Esophagus (tissue), 2 donors: Measurements from ENCODE around the gene PDZRN3. TPM values are rescaled to one million over a fixed set of nuclear protein-coding genes. Genes with fewer than 3 reads are reported as not detected.
"Not testable (repeated sequence)": the region's sequence is repeated elsewhere in the genome, so short reads cannot be mapped to it uniquely, and the experiment has no call there.

Experiments
- H3K27ac ChIP-seq, 2 donors: one replicate each; pipeline ENCODE4 v1.5.1; 2013; ENCODE audit warnings: low read depth in 2 of 2, mild to moderate bottlenecking in 2 of 2, inconsistent platforms in 1 of 2, low read length in 1 of 2, moderate library complexity in 1 of 2
- H3K27me3 ChIP-seq, 2 donors: one replicate each; pipeline ENCODE4 v1.6.1; 2013; ENCODE audit warnings: low read length in 2 of 2, control low read depth in 1 of 2, mild to moderate bottlenecking in 1 of 2; ENCODE audit not compliant: insufficient read depth in 2 of 2, control insufficient read depth in 1 of 2
- H3K36me3 ChIP-seq, 2 donors: one replicate each; pipeline ENCODE4 v1.6.1; 2013; ENCODE audit warnings: low read length in 1 of 2; ENCODE audit not compliant: control insufficient read depth in 2 of 2, insufficient read depth in 2 of 2
- H3K4me1 ChIP-seq, 2 donors: one replicate each; pipeline ENCODE4 v1.6.1; 2013; ENCODE audit warnings: low read length in 1 of 2; ENCODE audit not compliant: control insufficient read depth in 2 of 2, insufficient read depth in 2 of 2
- H3K4me3 ChIP-seq, 2 donors: one replicate each; pipeline ENCODE4 v1.5.1; 2013; ENCODE audit warnings: low read length in 2 of 2, mild to moderate bottlenecking in 2 of 2, low read depth in 1 of 2, moderate library complexity in 1 of 2
- H3K9me3 ChIP-seq, 2 donors: one replicate each; pipeline ENCODE4 v1.6.1; 2013; ENCODE audit warnings: mild to moderate bottlenecking in 2 of 2, low read depth in 1 of 2, low read length in 1 of 2, moderate library complexity in 1 of 2; ENCODE audit not compliant: control insufficient read depth in 2 of 2, insufficient read depth in 1 of 2
- WGBS, 2 donors: extraction: QIAGEN DNeasy Blood & Tissue Kit; methylation state at CpG; one replicate each; pipeline ENCODE4 v1.1.7; 2013; 5-methylcytosine and 5-hydroxymethylcytosine counted together
- polyA plus RNA-seq, 2 donors: library from polyadenylated mRNA; stranded (reverse); fragments of 200-250 nt; gene quantifications; one replicate each; pipeline ENCODE4 v1.2.3, GENCODE V29; 2013
- donor health status: healthy with polysubstance abuse.
- donor health status: Bipolar disorder and iron deficiency.

The PDZRN3 gene
- polyA plus RNA-seq, 2 donors, result 13.9 to 17.2 TPM

DNA sequence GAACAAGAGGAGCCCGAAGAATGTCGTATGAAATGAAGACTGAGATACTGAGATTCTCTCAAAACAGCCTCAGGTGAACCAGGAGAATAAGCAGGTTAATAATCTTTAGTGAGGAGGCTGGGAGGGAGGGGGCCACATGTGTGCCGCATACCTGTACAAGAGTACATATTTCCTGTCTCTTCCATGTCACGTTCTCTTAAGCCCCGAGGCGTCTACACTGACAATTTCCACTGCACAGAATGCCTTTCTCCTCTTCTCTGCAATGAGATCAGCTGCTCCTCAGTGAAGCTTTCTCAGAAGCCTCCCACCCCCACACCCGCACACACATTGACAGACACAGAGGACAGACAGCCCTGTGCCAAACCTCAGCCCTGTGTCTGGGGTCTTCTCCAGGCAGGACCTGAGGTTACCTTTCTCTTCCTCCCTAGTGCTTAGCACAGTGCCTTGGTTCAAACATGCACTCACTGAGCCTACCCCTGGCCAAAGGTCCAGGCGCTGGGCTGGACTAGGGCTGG is 55.4 kb downstream of the PDZRN3 start:
- peaks cover 0 to 2% of the 10 kb centered on the region in 2 donors for H3K4me1 ChIP-seq
- H3K4me3 ChIP-seq, result no peak overlapping the region
- H3K27me3 ChIP-seq, result no peaks in the 10 kb centered on the region
- H3K27ac ChIP-seq, result no peak overlapping the region
- no peaks in the 10 kb centered on the region for H3K36me3 ChIP-seq
- no peaks in the 10 kb centered on the region for H3K9me3 ChIP-seq
- 63 to 68% methylated on average over 8 of the region's 8 CpGs for WGBS, 2 donors

- Histone ChIP-seq H3K9me3 (no peaks in the 10 kb centered on the region), H3K27ac (no peak overlapping the region), H3K4me1 (peaks cover 0 to 2% of the 10 kb centered on the region in 2 donors), H3K27me3 (no peaks in the 10 kb centered on the region), H3K36me3 (no peaks in the 10 kb centered on the region), H3K4me3 (no peak overlapping the region)
- 57 to 82% methylated on average over 5 of the region's 5 CpGs for WGBS, 2 donors
Measured at GRCh38 chr3:73568371-73568862, 56.3 kb downstream of the PDZRN3 start.

- H3K27me3 ChIP-seq, H3K9me3 ChIP-seq, H3K36me3 ChIP-seq, H3K4me3 ChIP-seq, H3K27ac ChIP-seq, H3K4me1 ChIP-seq: not testable (repeated sequence)
- WGBS, 2 donors, result 78 to 84% methylated on average over 12 of the region's 12 CpGs
Measured at GRCh38 chr3:73565374-73565773, 59.4 kb downstream of the PDZRN3 start.

DNA sequence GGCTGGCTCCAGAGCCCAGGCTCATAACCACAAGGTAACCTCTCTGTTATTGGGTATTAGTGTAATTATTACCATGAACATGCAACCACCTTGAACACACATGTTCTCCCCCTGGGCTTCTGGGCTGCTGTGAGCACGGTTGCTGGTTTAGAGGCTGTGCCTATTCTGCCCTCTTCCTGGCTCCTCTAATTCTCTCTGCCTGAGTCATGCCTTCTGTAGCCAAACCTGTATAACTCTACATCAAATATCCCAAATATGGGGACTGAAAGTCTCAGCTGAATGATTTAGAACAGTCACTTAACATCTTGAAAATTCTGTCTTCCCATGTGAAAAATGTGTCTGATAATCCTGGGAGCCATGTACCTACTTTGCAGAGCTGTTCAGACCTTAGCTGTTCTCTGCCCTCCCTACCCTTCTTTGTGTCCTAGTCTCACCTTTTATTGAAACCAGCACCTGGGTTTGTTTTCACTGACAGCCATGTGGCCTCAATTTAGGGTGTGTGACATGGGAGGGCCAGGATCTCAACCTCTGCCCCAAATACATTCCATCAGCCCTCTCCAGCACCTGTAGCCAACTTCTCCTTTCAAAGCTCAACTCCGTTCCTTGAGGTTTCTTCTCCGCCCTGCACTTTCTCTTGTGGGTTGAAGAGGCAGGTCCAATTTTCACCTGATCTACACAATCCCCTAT is 60.7 kb downstream of the PDZRN3 start:
- Histone ChIP-seq H3K4me1 (no peaks in the 10 kb centered on the region), H3K36me3 (no peaks in the 10 kb centered on the region), H3K27ac (peak overlapping the region; percentile 1 to 34), H3K9me3 (no peaks in the 10 kb centered on the region), H3K27me3 (no peaks in the 10 kb centered on the region), H3K4me3 (no peak overlapping the region)
- WGBS, 2 donors, result 66 to 73% methylated on average over 3 of the region's 3 CpGs

DNA sequence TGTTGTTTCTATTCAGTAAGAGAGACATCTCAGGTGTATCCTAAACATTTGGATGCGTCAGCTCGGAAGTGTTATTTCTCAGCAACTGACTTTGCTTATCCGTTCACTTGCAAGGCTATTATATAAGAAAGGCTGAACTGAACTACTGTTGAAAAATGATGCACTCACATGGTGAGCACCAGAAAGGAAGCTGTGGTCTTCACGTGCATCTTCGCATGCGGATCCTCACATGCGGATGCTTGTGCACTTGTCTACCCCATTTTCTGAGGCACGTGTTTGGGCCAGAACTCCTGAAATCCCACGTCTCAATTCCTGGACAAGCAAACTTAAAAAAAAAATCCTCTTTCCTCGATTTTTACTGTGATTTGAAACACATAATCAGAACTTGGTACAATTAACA is 63.2 kb downstream of the PDZRN3 start:
- H3K27ac ChIP-seq, result no peak overlapping the region
- 69 to 75% methylated on average over 10 of the region's 10 CpGs for WGBS, 2 donors
- no peaks in the 10 kb centered on the region for H3K4me1 ChIP-seq

DNA sequence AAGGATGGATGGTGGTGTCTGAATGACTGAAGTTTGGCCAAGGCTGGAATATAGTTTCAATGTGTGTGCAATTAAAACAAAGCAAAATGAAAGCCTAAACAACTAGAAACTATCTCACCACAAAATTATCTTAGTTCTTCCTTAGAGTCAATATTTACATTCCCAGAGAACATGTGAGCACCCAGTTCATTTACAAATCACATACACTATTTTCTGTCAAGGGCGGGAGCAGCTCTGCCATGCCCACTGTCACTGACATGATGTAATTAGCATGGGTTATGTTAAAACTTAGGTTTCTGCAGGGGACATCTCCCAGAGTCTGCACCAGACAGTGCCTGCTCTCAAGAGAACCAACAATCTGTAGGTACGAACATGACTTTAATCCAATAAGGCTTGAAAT is 65.0 kb downstream of the PDZRN3 start:
- Histone ChIP-seq H3K4me1 (no peaks in the 10 kb centered on the region), H3K27me3 (no peaks in the 10 kb centered on the region), H3K4me3 (no peak overlapping the region), H3K9me3 (no peaks in the 10 kb centered on the region), H3K36me3 (no peaks in the 10 kb centered on the region), H3K27ac (no peak overlapping the region)
- 69 to 72% methylated on average over 2 of the region's 2 CpGs for WGBS, 2 donors

More for the DNA sequence above, 63.2 kb downstream of the PDZRN3 start:
- Histone ChIP-seq H3K36me3 (no peaks in the 10 kb centered on the region), H3K27me3 (no peaks in the 10 kb centered on the region), H3K9me3 (no peaks in the 10 kb centered on the region), H3K4me3 (no peak overlapping the region)

DNA sequence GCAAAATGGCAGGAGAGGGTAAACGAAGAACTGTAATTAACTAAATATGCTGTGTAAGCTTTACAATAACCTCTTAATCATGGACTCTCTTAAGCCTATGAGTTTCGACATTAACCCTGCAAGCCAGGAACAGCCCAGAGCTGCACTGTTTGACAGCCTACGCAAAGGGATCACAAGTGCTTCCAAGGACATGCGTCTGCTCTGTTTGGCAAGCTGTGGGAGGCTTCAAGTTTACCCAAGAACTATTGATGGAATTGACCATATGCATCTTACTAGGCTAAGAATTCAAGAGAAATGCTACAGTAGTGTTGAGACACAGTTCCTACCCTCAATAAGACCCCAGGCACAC is 66.0 kb downstream of the PDZRN3 start:
- 64 to 67% methylated on average over 4 of the region's 4 CpGs for WGBS, 2 donors
- Histone ChIP-seq H3K4me3 (no peak overlapping the region), H3K27ac (peak overlapping the region in 1 of 2 donors; percentile 59), H3K27me3 (no peaks in the 10 kb centered on the region), H3K9me3 (no peaks in the 10 kb centered on the region), H3K36me3 (no peaks in the 10 kb centered on the region), H3K4me1 (no peaks in the 10 kb centered on the region)

GRCh38 chr3:73557986-73558726 is 66.6 kb downstream of the PDZRN3 start:
- H3K36me3 ChIP-seq, result no peaks in the 10 kb centered on the region
- WGBS, 2 donors, result 50 to 65% methylated on average over 2 to 3 of the region's 3 CpGs
- no peak overlapping the region for H3K4me3 ChIP-seq
- H3K9me3 ChIP-seq, result no peaks in the 10 kb centered on the region
- H3K27ac ChIP-seq, result peak overlapping the region in 1 of 2 donors; percentile 70
- H3K4me1 ChIP-seq, result no peaks in the 10 kb centered on the region
- no peaks in the 10 kb centered on the region for H3K27me3 ChIP-seq

DNA sequence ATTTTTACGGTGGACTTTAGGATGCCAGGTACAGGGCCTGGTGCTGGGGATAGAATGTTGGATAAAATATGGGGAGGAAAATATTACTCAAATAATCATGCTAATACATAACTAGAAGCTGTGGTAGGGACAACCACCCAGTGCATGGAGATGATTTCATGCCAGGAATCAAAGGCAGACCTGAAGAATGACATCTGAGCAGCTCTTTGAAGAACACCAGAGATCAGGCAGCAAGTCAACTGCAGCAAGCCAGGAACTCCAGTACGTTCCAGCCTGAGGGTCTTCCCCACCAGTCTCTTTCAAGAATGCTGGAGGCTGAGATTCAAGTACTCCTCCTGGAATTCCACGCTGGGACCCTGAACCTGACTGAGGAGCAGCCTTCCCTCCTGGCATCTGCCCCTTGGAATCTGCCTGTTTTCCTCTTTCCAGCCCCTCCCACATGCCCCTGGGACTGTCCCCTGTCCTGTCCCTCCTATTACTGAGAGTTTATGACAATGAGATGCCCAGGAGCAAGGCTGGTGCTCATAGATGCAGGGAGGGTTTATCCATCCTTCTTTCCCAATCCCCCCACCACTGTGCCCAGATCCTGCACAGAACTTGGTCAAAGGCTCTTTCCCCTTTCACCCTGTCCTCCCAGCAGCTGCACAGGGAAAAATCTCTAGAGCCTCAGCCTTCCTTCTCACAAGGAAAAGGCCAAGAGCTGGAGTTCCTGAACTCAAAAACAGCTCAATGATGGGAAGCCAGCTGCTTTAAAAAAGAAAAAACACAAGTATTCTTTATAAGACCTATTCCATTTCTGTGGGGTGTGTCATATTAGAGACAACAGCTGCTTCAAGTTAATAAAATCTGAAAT is 68.0 kb downstream of the PDZRN3 start:
- Histone ChIP-seq H3K27ac (peak overlapping the region in 1 of 2 donors; percentile 52), H3K4me1 (no peaks in the 10 kb centered on the region)
- WGBS, 2 donors, result 67 to 71% methylated on average over 3 of the region's 3 CpGs

More for the DNA sequence above, 68.0 kb downstream of the PDZRN3 start:
- H3K9me3 ChIP-seq, result no peaks in the 10 kb centered on the region
- no peaks in the 10 kb centered on the region for H3K27me3 ChIP-seq
- H3K36me3 ChIP-seq, result no peaks in the 10 kb centered on the region
- H3K4me3 ChIP-seq, result no peak overlapping the region
